Neural progenitor cell (in vitro differentiated cells): Measurements from ENCODE around the gene GPS1.

Experiments
- CTCF ChIP-seq: fragments of 200-600 bp; sonication (generic); IDR thresholded peaks from 2 replicates; pipeline ENCODE4 v1.5.1; 2017; ENCODE audit warnings: antibody characterized with exemption, mild to moderate bottlenecking
- EZH2 ChIP-seq: fragments of 200-600 bp; sonication (generic); IDR thresholded peaks from 2 replicates; pipeline ENCODE4 v1.6.1; 2017; ENCODE audit warnings: antibody characterized with exemption, mild to moderate bottlenecking, moderate library complexity

GRCh38 chr17:82085931-82086764 is 34.5 kb downstream of the GPS1 start:
- TF ChIP-seq CTCF = no peak
- TF ChIP-seq EZH2 = no peak
